Measurements from ENCODE around the gene WNT10A. TPM values are rescaled to one million over a fixed set of nuclear protein-coding genes. Genes with fewer than 3 reads are reported as not detected.

WNT10A gene
- total RNA-seq, 1 experiment from 2014 or later: 2.4 TPM

GRCh38 chr2:218870984-218871344, 9.7 kb upstream of the WNT10A start:
- intact Hi-C loops (cut with micrococcal nuclease; ENCODE audit: unreplicated experiment): loop anchor here (10.0 kb wide), 1 partner anchor 284 kb away; no protein-coding TSS in a partner anchor
- H3K4me1 Mint-ChIP-seq (ENCODE audit: low read depth, unreplicated experiment): no peaks in the 10 kb centered on the region
- peaks cover 96% of the 10 kb centered on the region for H3K27me3 Mint-ChIP-seq (ENCODE audit: unreplicated experiment)
- no peak overlapping the region for H3K27ac Mint-ChIP-seq (ENCODE audit: unreplicated experiment)
- CTCF ChIA-PET: no interaction called here
- DNase-seq: no peak
- no TSS peak for BruUV-seq (replicated peaks)
- no peak for TF ChIP-seq CTCF (IDR thresholded peaks at IDR 0.05; ENCODE audit: unreplicated experiment)
- H3K9me3 Mint-ChIP-seq (ENCODE audit: low read depth, unreplicated experiment): no peaks in the 10 kb centered on the region
- H3K36me3 Mint-ChIP-seq (ENCODE audit: insufficient read depth, unreplicated experiment): no peaks in the 10 kb centered on the region
- H3K4me3 Mint-ChIP-seq (ENCODE audit: low read depth, unreplicated experiment): no peak overlapping the region

GRCh38 chr2:218871345-218872302, 9.0 kb upstream of the WNT10A start:
- BruUV-seq (replicated peaks): no TSS peak
- no peak for DNase-seq
- Mint-ChIP-seq H3K4me1 (ENCODE audit: low read depth, unreplicated experiment) (peaks cover 2% of the 10 kb centered on the region), H3K9me3 (ENCODE audit: low read depth, unreplicated experiment) (no peaks in the 10 kb centered on the region), H3K36me3 (ENCODE audit: insufficient read depth, unreplicated experiment) (no peaks in the 10 kb centered on the region), H3K27me3 (ENCODE audit: unreplicated experiment) (peaks cover 96% of the 10 kb centered on the region), H3K4me3 (ENCODE audit: low read depth, unreplicated experiment) (peak overlapping the region; percentile 37), H3K27ac (ENCODE audit: unreplicated experiment) (no peak overlapping the region)
- no peak for TF ChIP-seq CTCF (IDR thresholded peaks at IDR 0.05; ENCODE audit: unreplicated experiment)
- intact Hi-C loops (cut with micrococcal nuclease; ENCODE audit: unreplicated experiment): loop anchor here (10.0 kb wide), 1 partner anchor 283 kb away; no protein-coding TSS in a partner anchor
- CTCF ChIA-PET: interaction anchor here (0.6 kb wide), 1 partner anchor 29 kb away, joined by 3 read pairs; no protein-coding TSS in a partner anchor

GRCh38 chr2:218872645-218873358, 7.8 kb upstream of the WNT10A start:
- BruUV-seq (replicated peaks): no TSS peak
- Mint-ChIP-seq H3K4me3 (ENCODE audit: low read depth, unreplicated experiment) (no peak overlapping the region), H3K9me3 (ENCODE audit: low read depth, unreplicated experiment) (no peaks in the 10 kb centered on the region), H3K27me3 (ENCODE audit: unreplicated experiment) (peaks cover 90% of the 10 kb centered on the region), H3K36me3 (ENCODE audit: insufficient read depth, unreplicated experiment) (no peaks in the 10 kb centered on the region), H3K4me1 (ENCODE audit: low read depth, unreplicated experiment) (peaks cover 7% of the 10 kb centered on the region), H3K27ac (ENCODE audit: unreplicated experiment) (no peak overlapping the region)
- DNase-seq: no peak
- CTCF ChIA-PET: interaction anchor here (0.6 kb wide), 2 partner anchors 8 to 28 kb away, joined by 3 read pairs; partner anchors contain the start of gene WNT10A
- no peak for TF ChIP-seq CTCF (IDR thresholded peaks at IDR 0.05; ENCODE audit: unreplicated experiment)
- intact Hi-C loops (cut with micrococcal nuclease; ENCODE audit: unreplicated experiment): loop anchor here (10.0 kb wide), 1 partner anchor 282 kb away; no protein-coding TSS in a partner anchor

GRCh38 chr2:218873359-218874194, 7.1 kb upstream of the WNT10A start:
- H3K9me3 Mint-ChIP-seq (ENCODE audit: low read depth, unreplicated experiment): no peaks in the 10 kb centered on the region
- TF ChIP-seq CTCF (IDR thresholded peaks at IDR 0.05; ENCODE audit: unreplicated experiment): no peak
- H3K27me3 Mint-ChIP-seq (ENCODE audit: unreplicated experiment): peaks cover 83% of the 10 kb centered on the region
- H3K4me1 Mint-ChIP-seq (ENCODE audit: low read depth, unreplicated experiment): peaks cover 7% of the 10 kb centered on the region
- H3K27ac Mint-ChIP-seq (ENCODE audit: unreplicated experiment): no peak overlapping the region
- no peaks in the 10 kb centered on the region for H3K36me3 Mint-ChIP-seq (ENCODE audit: insufficient read depth, unreplicated experiment)
- CTCF ChIA-PET: no interaction called here
- intact Hi-C loops (cut with micrococcal nuclease; ENCODE audit: unreplicated experiment): loop anchor here (10.0 kb wide), 1 partner anchor 281 kb away; no protein-coding TSS in a partner anchor
- BruUV-seq (replicated peaks): no TSS peak
- no peak for DNase-seq
- no peak overlapping the region for H3K4me3 Mint-ChIP-seq (ENCODE audit: low read depth, unreplicated experiment)
